H1 (cell line): ENCODE measurements around the gene MBNL1.

Experiments used
- CREB1 ChIP-seq: IDR thresholded peaks from 2 replicates; pipeline ENCODE4 v1.6.1; 2012; ENCODE audit warnings: inconsistent platforms
- CTCF ChIP-seq, 3 experiments: IDR thresholded peaks; 1 replicate in 2 of 3; 2 replicates in 1 of 3; pipeline versions ENCODE4 v1.5.1 to v1.6.1; 2011; ENCODE audit warnings: low read length in 3 of 3, mild to moderate bottlenecking in 3 of 3, inconsistent platforms in 2 of 3, low read depth in 1 of 3, moderate library complexity in 1 of 3; ENCODE audit not compliant: insufficient read depth in 1 of 3; ENCODE audit errors: control extremely low read depth in 1 of 3
- EZH2 ChIP-seq: fragments of 200-600 bp; sonication (generic); IDR thresholded peaks from 2 replicates; pipeline ENCODE4 v1.7.1; 2012; ENCODE audit warnings: low read depth, mild to moderate bottlenecking, moderate library complexity, low read length, inconsistent platforms; ENCODE audit not compliant: severe bottlenecking
- POLR2AphosphoS5 ChIP-seq: IDR thresholded peaks from 2 replicates; pipeline ENCODE4 v1.6.1; 2011; ENCODE audit warnings: low read depth, low read length
- RXRA ChIP-seq: IDR thresholded peaks from 2 replicates; pipeline ENCODE4 v1.6.1; 2011; ENCODE audit warnings: low read depth, mild to moderate bottlenecking, low read length, moderate library complexity; ENCODE audit not compliant: insufficient read depth
- SIN3A ChIP-seq, 2 experiments: IDR thresholded peaks in 1 of 2; conservative IDR thresholded peaks in 1 of 2; 2 replicates each; pipeline ENCODE4 v1.6.1; 2011 to 2012; ENCODE audit warnings: low read length in 2 of 2, improper control_type of control experiment in 1 of 2, low read depth in 1 of 2, mild to moderate bottlenecking in 1 of 2
- SUZ12 ChIP-seq: fragments of 200-600 bp; sonication (generic); IDR thresholded peaks from 2 replicates; pipeline ENCODE4 v1.6.1; 2012; ENCODE audit warnings: mild to moderate bottlenecking, inconsistent platforms, low read length, moderate library complexity, mixed read lengths
- TEAD4 ChIP-seq: IDR thresholded peaks from 2 replicates; pipeline ENCODE4 v1.6.1; 2012; ENCODE audit warnings: low read depth, low read length, inconsistent platforms, mixed read lengths
- YY1 ChIP-seq: IDR thresholded peaks from 2 replicates; pipeline ENCODE4 v1.6.1; 2011; ENCODE audit warnings: low read depth, mild to moderate bottlenecking, low read length
- TF ChIP-seq, protein P1 (sequence below): IDR thresholded peaks from 2 replicates; pipeline ENCODE4 v1.6.1; 2012; ENCODE audit warnings: inconsistent platforms

DNA sequence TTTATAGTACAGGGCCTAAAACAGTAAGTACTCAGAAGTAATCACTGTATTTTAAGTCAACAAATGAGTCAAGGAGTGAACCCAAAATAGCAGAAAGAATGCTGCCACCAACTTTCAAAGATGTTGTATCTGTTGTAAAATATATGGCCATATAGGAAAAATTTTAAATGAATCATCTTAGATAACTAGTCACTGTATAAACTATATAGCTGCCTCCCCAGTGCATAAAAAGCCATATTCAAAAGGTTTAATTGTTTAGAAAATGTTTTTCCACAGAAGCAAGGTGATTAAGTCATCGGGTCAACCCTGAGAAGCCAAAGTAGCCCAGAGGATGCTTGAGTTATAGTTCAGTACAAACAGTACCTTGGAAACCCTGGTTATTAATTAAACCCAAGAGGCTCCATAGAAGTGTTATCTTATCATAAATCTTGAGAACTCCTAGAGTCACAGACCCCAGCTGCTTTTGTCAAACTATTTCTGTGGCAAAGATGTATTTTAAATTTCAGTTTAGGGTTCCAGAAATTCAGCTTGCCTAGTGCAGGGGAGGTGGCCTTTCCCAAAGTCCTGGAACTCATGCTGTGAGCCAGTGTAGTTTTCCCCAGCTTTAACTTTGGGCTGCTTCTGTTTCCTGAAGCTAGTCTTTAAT lies 39.2 kb downstream of the MBNL1 start:
- TF ChIP-seq EZH2: no peak
- no peak for TF ChIP-seq RXRA
- no peak for TF ChIP-seq YY1
- no peak for TF ChIP-seq SUZ12
- TF ChIP-seq TEAD4: no peak
- TF ChIP-seq POLR2AphosphoS5: no peak
- TF ChIP-seq CTCF (IDR thresholded peaks at IDR 0.05; ENCODE audit: control extremely low read depth in 1 of 3, insufficient read depth in 1 of 3, low read depth in 1 of 3, low read length in 3 of 3): no peak
- no peak for TF ChIP-seq CREB1
- TF ChIP-seq, protein P1, sequence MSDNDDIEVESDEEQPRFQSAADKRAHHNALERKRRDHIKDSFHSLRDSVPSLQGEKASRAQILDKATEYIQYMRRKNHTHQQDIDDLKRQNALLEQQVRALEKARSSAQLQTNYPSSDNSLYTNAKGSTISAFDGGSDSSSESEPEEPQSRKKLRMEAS: no peak
- no peak for TF ChIP-seq SIN3A (conservative IDR thresholded peaks at IDR 0.05 in 1 of 2, IDR thresholded peaks at IDR 0.05 in 1 of 2; ENCODE audit: low read depth in 1 of 2, low read length in 2 of 2)
